Adipocyte (in vitro differentiated cells): ENCODE measurements around the gene CTPS2.
"Not testable (repeated sequence)": the region's sequence is repeated elsewhere in the genome, so short reads cannot be mapped to it uniquely, and the experiment has no call there.

Source experiments
- DNase-seq: peaks from one replicate; pipeline ENCODE4 v3.0.0-alpha.2; 2015; ENCODE audit warnings: low read depth
- H3K27me3 ChIP-seq: replicated peaks from 2 replicates; pipeline ENCODE4 v1.7.0; 2013; ENCODE audit warnings: mild to moderate bottlenecking, low read length, moderate library complexity; ENCODE audit not compliant: control insufficient read depth, insufficient read depth
- H3K36me3 ChIP-seq: 2 replicates; pipeline ENCODE4 v1.7.0; 2013; ENCODE audit warnings: low read length, mild to moderate bottlenecking, moderate library complexity; ENCODE audit not compliant: control insufficient read depth, insufficient read depth, severe bottlenecking
- H3K4me1 ChIP-seq: 2 replicates; pipeline ENCODE4 v1.7.0; 2013; ENCODE audit warnings: mild to moderate bottlenecking, low read length, moderate library complexity; ENCODE audit not compliant: control insufficient read depth, insufficient read depth
- H3K4me3 ChIP-seq: 2 replicates; pipeline ENCODE4 v1.7.0; 2013; ENCODE audit warnings: mild to moderate bottlenecking, low read length, moderate library complexity
- H3K9ac ChIP-seq: 2 replicates; pipeline ENCODE4 v1.7.0; 2013; ENCODE audit warnings: mild to moderate bottlenecking, low read length, moderate library complexity
- H3K9me3 ChIP-seq: 2 replicates; pipeline ENCODE4 v1.7.0; 2013; ENCODE audit warnings: mild to moderate bottlenecking, low read length, moderate library complexity; ENCODE audit not compliant: control insufficient read depth

Gene CTPS2

DNA sequence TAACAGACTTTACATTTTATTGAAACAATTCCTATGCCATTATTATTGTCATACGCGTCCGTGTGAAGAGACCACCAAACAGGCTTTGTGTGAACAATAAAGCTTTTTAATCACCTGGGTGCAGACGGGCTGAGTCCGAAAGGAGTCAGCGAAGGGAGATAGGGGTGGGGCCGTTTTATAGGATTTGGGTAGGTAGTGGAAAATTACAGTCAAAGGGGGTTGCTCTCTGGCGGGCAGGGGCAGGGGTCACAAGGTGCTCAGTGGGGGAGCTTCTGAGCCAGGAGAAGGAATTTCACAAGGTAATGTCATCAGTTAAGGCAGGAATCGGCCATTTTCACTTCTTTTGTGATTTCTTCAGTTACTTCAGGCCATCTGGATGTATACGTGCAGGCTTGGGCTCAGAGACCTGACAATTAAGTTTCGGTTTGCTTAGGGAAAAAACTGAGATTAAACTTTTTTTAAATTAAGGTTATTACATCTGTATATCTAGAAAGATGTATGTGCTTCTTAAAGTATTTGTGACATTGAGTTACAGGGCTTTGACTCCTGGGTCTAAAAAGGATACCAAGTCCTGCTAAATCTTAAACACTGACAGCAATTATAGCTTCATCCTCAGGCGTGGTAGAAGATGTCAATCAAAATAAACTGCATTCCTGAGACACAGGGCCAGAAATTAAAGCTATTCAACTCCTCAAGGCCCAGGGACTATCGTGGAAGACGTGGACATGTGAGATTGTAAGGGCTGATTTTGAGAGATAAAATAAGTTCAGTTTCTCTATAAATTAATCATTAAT, 132.3 kb downstream of the CTPS2 start:
- H3K36me3 ChIP-seq, H3K9ac ChIP-seq, H3K4me1 ChIP-seq, H3K27me3 ChIP-seq, DNase-seq, H3K4me3 ChIP-seq: not testable (repeated sequence)
- peaks cover 13% of the 10 kb centered on the region for H3K9me3 ChIP-seq

DNA sequence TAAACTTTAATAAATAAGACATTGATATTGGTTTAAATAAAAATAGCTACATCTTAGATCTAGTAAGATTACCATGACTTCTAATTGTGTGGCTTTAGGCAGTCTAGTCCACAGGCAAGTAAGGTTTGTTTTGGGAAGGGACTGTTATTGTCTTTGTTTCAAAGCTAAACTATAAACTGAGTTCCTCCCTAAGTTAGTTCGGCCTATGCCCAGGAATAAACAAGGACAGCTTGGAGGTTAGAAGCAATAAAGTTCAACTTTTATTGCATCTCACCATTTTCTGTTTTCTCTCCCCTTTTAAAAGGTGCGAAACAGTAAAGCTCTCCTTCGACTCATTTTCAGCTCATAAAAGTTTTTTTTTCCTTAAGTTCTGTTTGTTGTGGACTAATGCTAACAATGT, 133.0 kb downstream of the CTPS2 start:
- no peak for DNase-seq
- Histone ChIP-seq H3K36me3 (no peaks in the 10 kb centered on the region), H3K4me3 (no peak overlapping the region), H3K27me3 (no peaks in the 10 kb centered on the region), H3K9me3 (peaks cover 13% of the 10 kb centered on the region), H3K4me1 (no peaks in the 10 kb centered on the region), H3K9ac (no peak overlapping the region)

DNA sequence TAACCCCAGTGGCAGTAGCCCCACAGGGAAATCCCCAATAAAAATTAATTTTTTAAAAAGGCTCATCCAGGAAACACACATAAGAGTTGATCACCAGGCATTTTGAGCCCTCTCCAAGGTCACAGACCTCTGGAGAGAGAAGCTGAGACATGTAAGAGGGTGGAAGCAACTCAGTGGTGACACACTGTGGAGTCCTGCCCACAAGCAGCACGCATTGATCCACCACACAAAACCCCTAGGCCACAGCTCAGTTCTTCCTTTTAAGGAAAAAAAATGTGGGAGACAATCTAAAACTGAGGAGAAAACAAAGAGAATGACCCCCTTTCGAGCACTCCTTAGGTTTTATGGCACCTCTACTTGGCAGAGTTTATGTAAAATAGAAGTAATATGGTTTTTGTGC, 134.3 kb downstream of the CTPS2 start:
- Histone ChIP-seq H3K36me3 (no peaks in the 10 kb centered on the region), H3K9me3 (peaks cover 13% of the 10 kb centered on the region), H3K9ac (no peak overlapping the region), H3K4me1 (peaks cover 5% of the 10 kb centered on the region), H3K27me3 (no peaks in the 10 kb centered on the region), H3K4me3 (no peak overlapping the region)
- DNase-seq = no peak

DNA sequence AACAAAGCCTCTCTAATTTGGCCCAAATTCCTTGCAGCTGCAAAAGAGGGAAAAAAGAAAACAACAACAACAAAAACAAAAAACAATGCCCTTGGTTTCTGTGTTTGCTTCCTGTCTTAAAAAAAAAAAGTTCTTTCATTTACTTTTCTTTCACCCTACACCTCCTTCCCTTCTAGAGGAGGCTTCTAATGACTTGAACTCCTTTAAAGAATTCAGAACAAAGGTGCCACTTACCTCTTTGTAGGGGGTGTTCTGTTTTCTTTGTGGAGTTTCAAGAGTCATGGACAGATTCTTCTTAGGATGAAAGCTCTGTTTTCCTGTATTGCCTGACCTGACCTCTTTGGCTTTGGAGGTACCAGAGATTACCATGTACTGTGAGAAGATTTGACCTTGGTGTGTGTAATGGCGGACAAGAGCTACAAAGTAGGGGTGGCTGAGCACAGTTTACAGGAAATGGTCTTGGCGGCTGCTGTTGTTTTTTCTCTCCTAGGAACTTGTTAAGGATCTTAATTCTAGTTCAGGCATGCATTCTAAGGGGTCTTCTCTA, 134.9 kb downstream of the CTPS2 start:
- Histone ChIP-seq H3K36me3 (no peaks in the 10 kb centered on the region), H3K4me1 (peaks cover 7% of the 10 kb centered on the region), H3K4me3 (no peak overlapping the region), H3K27me3 (no peaks in the 10 kb centered on the region), H3K9ac (no peak overlapping the region), H3K9me3 (peaks cover 13% of the 10 kb centered on the region)
- DNase-seq = no peak

DNA sequence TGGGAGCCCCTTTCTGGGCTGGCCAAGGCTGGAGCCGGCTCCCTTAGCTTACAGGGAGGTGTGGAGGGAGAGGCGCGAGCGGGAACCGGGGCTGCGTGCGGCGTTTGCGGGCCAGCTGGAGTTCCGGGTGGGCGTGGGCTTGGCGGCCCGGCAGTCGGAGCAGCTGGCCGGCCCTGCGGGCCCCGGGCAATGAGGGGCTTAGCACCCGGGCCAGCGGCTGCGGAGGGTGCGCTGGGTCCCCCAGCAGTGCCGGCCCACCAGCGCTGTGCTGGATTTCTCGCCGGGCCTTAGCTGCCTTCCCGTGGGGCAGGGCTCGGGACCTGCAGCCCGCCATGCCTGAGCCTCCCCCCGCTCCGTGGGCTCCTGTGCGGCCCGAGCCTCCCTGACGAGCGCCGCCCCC, 137.1 kb downstream of the CTPS2 start:
- DNase-seq, H3K4me1 ChIP-seq, H3K36me3 ChIP-seq, H3K9me3 ChIP-seq, H3K9ac ChIP-seq, H3K27me3 ChIP-seq, H3K4me3 ChIP-seq: not testable (repeated sequence)

DNA sequence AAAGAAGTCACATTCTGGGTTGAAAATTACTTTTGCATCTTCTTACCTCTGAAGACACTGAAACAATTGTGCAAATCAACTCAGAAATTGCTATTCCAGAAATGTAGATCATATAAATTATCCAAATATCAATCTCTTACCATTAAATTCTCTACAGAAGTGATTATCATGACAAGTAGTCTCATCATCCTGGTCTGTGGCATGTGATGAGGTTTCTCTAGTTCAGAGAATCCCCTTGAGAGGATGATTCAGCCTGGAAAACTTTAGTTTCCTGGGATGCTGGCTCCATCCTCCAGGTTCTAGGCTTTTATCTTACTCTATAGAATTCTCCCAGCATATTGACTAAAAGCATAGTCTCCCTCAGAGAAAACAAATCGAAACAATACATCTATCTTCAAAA, 138.7 kb downstream of the CTPS2 start:
- DNase-seq = peak; percentile 14
- Histone ChIP-seq H3K9me3 (no peaks in the 10 kb centered on the region), H3K4me3 (no peak overlapping the region), H3K27me3 (peaks cover 7% of the 10 kb centered on the region), H3K4me1 (peaks cover 7% of the 10 kb centered on the region), H3K9ac (no peak overlapping the region), H3K36me3 (no peaks in the 10 kb centered on the region)

DNA sequence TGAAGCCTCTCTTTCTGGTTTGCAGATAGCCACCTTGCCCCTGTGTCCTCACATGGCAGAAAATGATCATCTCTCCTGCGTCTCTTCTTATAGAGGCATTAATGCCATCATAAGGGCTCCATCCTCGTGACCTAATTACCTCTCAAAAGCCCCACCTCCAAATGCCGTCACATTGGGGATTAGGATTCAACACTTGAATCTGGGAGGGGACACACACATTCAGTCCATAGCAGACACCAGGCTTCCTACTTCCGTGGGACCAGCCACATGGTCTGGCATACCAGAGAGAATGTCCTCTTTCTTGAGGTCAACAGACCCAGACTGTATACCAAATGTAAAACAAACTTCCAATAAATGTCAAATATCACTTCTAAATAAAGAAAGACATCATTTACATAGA, 144.8 kb downstream of the CTPS2 start:
- Histone ChIP-seq H3K4me1 (peaks cover 1% of the 10 kb centered on the region), H3K9me3 (no peaks in the 10 kb centered on the region), H3K27me3 (peaks cover 10% of the 10 kb centered on the region), H3K9ac (no peak overlapping the region), H3K36me3 (no peaks in the 10 kb centered on the region), H3K4me3 (no peak overlapping the region)
- no peak for DNase-seq

DNA sequence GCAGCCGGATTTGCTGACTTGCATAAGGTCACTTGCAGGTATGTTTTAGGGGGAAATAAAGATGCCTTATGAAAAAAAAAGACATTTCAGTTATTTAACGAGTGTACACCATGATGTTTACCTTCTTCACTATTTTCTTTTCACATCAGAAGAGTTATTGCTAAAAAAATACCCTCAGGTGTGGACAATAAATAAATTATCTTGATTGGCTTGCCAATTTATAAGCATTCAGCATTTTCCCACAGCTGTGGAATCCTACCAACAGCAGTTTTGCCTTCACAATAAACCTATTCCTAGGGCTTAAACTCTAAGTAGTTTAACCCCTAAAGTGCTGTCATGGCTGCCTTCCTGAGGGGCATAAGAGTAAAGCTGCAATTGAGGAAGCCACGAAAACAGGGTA, 145.9 kb downstream of the CTPS2 start:
- Histone ChIP-seq H3K9ac (no peak overlapping the region), H3K4me3 (no peak overlapping the region), H3K36me3 (no peaks in the 10 kb centered on the region), H3K27me3 (peaks cover 10% of the 10 kb centered on the region), H3K9me3 (no peaks in the 10 kb centered on the region), H3K4me1 (no peaks in the 10 kb centered on the region)
- DNase-seq = no peak

DNA sequence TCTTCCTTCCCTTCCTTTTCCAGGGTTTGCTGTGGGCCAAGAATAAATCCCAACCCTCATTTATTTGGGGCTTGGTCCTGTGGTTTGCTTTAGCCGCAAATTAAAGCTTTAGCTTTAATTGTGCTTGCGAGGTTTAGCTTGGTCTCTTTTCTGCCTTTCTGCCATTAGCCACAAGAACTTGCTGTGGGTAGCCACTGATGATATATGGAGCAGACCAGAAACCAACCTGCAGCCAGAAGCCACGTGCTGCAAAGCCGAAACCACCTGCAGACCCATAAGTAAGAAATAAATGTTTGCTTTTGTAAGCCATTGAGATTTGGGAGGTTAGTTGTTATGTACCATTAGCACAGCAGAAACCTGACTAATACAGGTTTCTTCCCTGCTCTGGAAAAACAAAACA, 152.3 kb downstream of the CTPS2 start:
- Histone ChIP-seq H3K9ac (no peak overlapping the region), H3K4me3 (no peak overlapping the region), H3K27me3 (no peaks in the 10 kb centered on the region), H3K4me1 (peaks cover 3% of the 10 kb centered on the region), H3K36me3 (no peaks in the 10 kb centered on the region), H3K9me3 (no peaks in the 10 kb centered on the region)
- DNase-seq = no peak

DNA sequence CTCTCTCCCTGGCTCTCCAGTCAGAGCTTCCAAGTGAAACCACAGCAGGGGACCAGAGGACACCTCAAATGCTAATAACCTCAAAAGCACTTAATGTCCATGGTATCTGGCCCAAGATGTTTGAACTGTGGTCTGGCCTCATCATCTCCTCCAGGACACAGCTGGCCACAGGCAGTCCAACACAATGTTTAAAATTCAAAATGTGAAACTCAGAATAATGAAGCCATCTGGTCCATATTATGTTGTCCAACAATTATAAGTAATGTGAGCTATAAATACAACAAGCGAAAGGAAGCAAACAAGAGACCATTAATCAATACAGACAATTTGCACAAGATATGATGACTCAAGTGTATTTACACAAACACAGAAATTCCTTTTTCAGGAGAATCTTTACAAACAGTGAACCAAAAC, 153.3 kb downstream of the CTPS2 start:
- H3K4me3 ChIP-seq = no peak overlapping the region
- no peak overlapping the region for H3K9ac ChIP-seq
- no peaks in the 10 kb centered on the region for H3K36me3 ChIP-seq
- peak; percentile 20 for DNase-seq
- no peaks in the 10 kb centered on the region for H3K27me3 ChIP-seq
- H3K4me1 ChIP-seq = peaks cover 3% of the 10 kb centered on the region
- no peaks in the 10 kb centered on the region for H3K9me3 ChIP-seq

DNA sequence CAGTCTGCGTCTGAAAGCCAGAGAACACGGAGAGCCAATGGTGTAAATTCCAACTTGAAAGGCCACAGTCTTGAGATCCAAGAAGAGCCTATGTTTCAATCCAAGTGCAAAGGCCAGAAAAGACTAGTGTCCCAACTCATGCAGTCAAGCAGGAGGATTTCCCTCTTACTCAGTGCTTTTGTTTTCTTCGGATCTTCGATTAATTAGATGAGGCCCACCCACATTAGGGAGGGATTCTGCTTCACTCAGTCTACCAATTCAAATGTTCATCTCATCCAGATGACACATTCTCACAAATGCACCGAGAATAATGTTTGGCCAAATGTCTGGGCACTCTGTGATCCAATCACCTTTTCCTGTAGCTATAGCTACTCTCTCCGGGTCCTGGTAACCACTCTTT, 154.0 kb downstream of the CTPS2 start:
- no peak for DNase-seq
- Histone ChIP-seq H3K36me3 (no peaks in the 10 kb centered on the region), H3K4me1 (peaks cover 3% of the 10 kb centered on the region)

DNA sequence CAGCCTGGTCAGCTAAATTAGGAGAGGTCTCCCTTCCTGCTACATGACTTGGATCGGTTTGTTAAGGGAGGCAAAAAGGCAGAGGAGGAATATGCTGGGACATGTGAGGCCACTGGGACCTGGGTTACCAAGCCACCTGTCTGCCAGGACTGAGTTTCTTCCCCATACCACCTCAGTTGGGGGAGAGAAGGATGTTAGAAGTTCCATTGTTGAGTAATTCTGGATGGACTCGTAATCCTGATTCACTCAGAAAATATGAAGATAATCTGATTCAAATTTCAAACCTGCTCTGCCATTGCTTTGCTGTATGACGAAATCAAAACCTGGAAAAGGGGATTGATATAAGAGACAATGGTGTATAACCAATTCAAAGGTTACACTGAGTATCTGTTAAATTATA, 159.9 kb downstream of the CTPS2 start:
- Histone ChIP-seq H3K9ac (no peak overlapping the region), H3K4me3 (no peak overlapping the region), H3K36me3 (no peaks in the 10 kb centered on the region), H3K4me1 (no peaks in the 10 kb centered on the region), H3K27me3 (peaks cover 5% of the 10 kb centered on the region), H3K9me3 (peaks cover 3% of the 10 kb centered on the region)
- peak; percentile 10 for DNase-seq

More for the DNA sequence above, 154.0 kb downstream of the CTPS2 start:
- H3K9me3 ChIP-seq = no peaks in the 10 kb centered on the region
- H3K27me3 ChIP-seq = no peaks in the 10 kb centered on the region
- no peak overlapping the region for H3K4me3 ChIP-seq
- no peak overlapping the region for H3K9ac ChIP-seq
